Fibroblast of lung (primary cell): ENCODE data around the gene CTRB2. TPM values are rescaled to one million over a fixed set of nuclear protein-coding genes. Genes with fewer than 3 reads are reported as not detected.

Source experiments
- DNase-seq, 2 donors: peaks; one replicate each; pipeline versions ENCODE4 v3.0.0 to v3.0.0-alpha.2; 2010; ENCODE audit warnings: low read depth in 2 of 2
- H2AFZ ChIP-seq: 2 replicates; pipeline ENCODE4 v1.5.1; 2012; ENCODE audit warnings: low read length, control low read depth, inconsistent platforms
- H3K27ac ChIP-seq: 2 replicates; pipeline ENCODE4 v1.5.1; 2011; ENCODE audit warnings: low read length, control low read depth; ENCODE audit not compliant: insufficient read depth
- H3K27me3 ChIP-seq: 2 replicates; pipeline ENCODE4 v1.5.1; 2011; ENCODE audit warnings: mild to moderate bottlenecking, low read length; ENCODE audit not compliant: control insufficient read depth, insufficient read depth
- H3K36me3 ChIP-seq: 2 replicates; pipeline ENCODE4 v1.5.1; 2011; ENCODE audit warnings: low read length; ENCODE audit not compliant: control insufficient read depth, insufficient read depth
- H3K4me1 ChIP-seq: 2 replicates; pipeline ENCODE4 v1.5.1; 2011; ENCODE audit warnings: low read length; ENCODE audit not compliant: control insufficient read depth, insufficient read depth; ENCODE audit errors: extremely low read depth
- H3K4me2 ChIP-seq: 2 replicates; pipeline ENCODE4 v1.5.1; 2011; ENCODE audit warnings: low read length, control low read depth; ENCODE audit not compliant: insufficient read depth; ENCODE audit errors: extremely low read depth
- H3K4me3 ChIP-seq, 4 experiments: fragments of 200-600 bp in 1 of 4; sonication (generic) in 1 of 4; replicated peaks in 1 of 4; 2 replicates each; pipeline ENCODE4 v1.5.1; 2011 to 2016; ENCODE audit warnings: low read length in 4 of 4, low read depth in 3 of 4, mild to moderate bottlenecking in 3 of 4, control low read depth in 2 of 4, inconsistent platforms in 1 of 4, mixed read lengths in 1 of 4; ENCODE audit not compliant: insufficient read depth in 1 of 4; ENCODE audit errors: control extremely low read depth in 1 of 4
- H3K79me2 ChIP-seq: 2 replicates; pipeline ENCODE4 v1.5.1; 2012; ENCODE audit warnings: mild to moderate bottlenecking, low read length, inconsistent platforms; ENCODE audit not compliant: control insufficient read depth, insufficient read depth
- H3K9ac ChIP-seq: 2 replicates; pipeline ENCODE4 v1.5.1; 2011; ENCODE audit warnings: mild to moderate bottlenecking, low read length, control low read depth; ENCODE audit not compliant: insufficient read depth
- H3K9me3 ChIP-seq: 2 replicates; pipeline ENCODE4 v1.5.1; 2012; ENCODE audit warnings: low read depth, low read length; ENCODE audit not compliant: control insufficient read depth, insufficient read depth
- H4K20me1 ChIP-seq: 2 replicates; pipeline ENCODE4 v1.5.1; 2011; ENCODE audit warnings: low read length; ENCODE audit not compliant: control insufficient read depth, insufficient read depth; ENCODE audit errors: extremely low read depth
- EZH2 ChIP-seq: IDR thresholded peaks from 2 replicates; pipeline ENCODE4 v1.5.1; 2012; ENCODE audit warnings: low read length, control low read depth, mild to moderate bottlenecking; ENCODE audit errors: missing control alignments
- polyA plus RNA-seq, 2 donors: library from polyadenylated mRNA; depleted of rRNA in 1 of 2; stranded (reverse) in 1 of 2; unstranded in 1 of 2; fragments of >200 nt; gene quantifications; 2 replicates each; pipeline ENCODE4 v1.2.1, GENCODE V29; 2011 to 2012; ENCODE audit warnings: missing spikeins in 1 of 2
- total RNA-seq: library from RNA; depleted of rRNA; stranded (reverse); fragments of >200 nt; gene quantifications from 2 replicates; pipeline ENCODE4 v1.2.1, GENCODE V29; 2014
- TF ChIP-seq, protein P1 (sequence below), 2 donors: IDR thresholded peaks in 1 of 2; conservative IDR thresholded peaks in 1 of 2; 1 replicate in 1 of 2; 2 replicates in 1 of 2; pipeline ENCODE4 v1.5.1; 2011 to 2012; ENCODE audit warnings: low read length in 2 of 2, control low read depth in 1 of 2, inconsistent platforms in 1 of 2, low read depth in 1 of 2, mild to moderate bottlenecking in 1 of 2

CTRB2 gene
- total and polyA plus RNA-seq, 2 donors (not counting 1 experiment from before 2014, with no cell fraction given), result not detected

DNA sequence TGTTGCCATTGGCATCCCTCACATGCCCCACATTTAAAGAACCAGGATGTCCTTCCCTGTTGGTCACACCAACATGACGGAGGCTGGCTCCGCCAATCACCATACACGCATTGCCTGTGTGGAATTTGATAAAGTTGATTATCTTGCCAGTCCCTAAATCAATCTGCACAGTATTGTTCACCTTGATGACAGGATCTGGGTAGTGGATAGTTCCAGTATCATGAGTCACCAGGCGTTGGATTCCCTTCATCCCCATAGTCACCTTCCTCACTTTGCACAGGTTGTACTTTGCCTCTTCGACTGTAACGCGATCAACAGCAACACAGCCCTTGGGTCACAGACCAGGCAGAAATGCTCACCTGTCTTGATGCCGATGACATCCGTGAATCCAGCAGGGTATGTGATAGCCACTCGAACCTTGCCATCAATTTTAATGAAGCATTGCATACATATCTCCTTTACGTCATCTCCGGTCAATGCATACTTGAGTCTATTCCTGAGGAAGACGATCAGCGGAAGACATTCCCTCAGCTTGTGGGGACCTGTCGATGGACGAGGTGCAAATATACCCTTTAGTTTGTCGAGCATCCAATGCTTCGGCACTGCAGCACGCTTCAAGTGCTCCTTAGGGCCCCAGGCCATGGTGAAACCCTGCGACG is 14.2 kb downstream of the CTRB2 start:
- Histone ChIP-seq H3K36me3 (no peaks in the 10 kb centered on the region), H3K4me3 (no peak overlapping the region), H3K9ac (no peak overlapping the region), H3K4me2 (no peak overlapping the region), H3K9me3 (no peaks in the 10 kb centered on the region), H3K27ac (no peak overlapping the region), H3K27me3 (peaks cover 13% of the 10 kb centered on the region), H4K20me1 (no peaks in the 10 kb centered on the region), H3K4me1 (peaks cover 1% of the 10 kb centered on the region), H3K79me2 (no peaks in the 10 kb centered on the region), H2AFZ (no peak overlapping the region)
- DNase-seq, result no peak
- TF ChIP-seq, protein P1, sequence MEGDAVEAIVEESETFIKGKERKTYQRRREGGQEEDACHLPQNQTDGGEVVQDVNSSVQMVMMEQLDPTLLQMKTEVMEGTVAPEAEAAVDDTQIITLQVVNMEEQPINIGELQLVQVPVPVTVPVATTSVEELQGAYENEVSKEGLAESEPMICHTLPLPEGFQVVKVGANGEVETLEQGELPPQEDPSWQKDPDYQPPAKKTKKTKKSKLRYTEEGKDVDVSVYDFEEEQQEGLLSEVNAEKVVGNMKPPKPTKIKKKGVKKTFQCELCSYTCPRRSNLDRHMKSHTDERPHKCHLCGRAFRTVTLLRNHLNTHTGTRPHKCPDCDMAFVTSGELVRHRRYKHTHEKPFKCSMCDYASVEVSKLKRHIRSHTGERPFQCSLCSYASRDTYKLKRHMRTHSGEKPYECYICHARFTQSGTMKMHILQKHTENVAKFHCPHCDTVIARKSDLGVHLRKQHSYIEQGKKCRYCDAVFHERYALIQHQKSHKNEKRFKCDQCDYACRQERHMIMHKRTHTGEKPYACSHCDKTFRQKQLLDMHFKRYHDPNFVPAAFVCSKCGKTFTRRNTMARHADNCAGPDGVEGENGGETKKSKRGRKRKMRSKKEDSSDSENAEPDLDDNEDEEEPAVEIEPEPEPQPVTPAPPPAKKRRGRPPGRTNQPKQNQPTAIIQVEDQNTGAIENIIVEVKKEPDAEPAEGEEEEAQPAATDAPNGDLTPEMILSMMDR (conservative IDR thresholded peaks at IDR 0.05 in 1 of 2, IDR thresholded peaks at IDR 0.05 in 1 of 2; ENCODE audit: low read depth in 1 of 2, low read length in 2 of 2), result no peak
- TF ChIP-seq EZH2, result no peak

- no peaks in the 10 kb centered on the region for H3K9me3 ChIP-seq
- no peaks in the 10 kb centered on the region for H4K20me1 ChIP-seq
- no peaks in the 10 kb centered on the region for H3K27me3 ChIP-seq
- TF ChIP-seq EZH2, result no peak
- TF ChIP-seq, protein P1 (conservative IDR thresholded peaks at IDR 0.05 in 1 of 2, IDR thresholded peaks at IDR 0.05 in 1 of 2; ENCODE audit: low read depth in 1 of 2, low read length in 2 of 2), result no peak
- DNase-seq, result no peak
- H3K79me2 ChIP-seq, result no peaks in the 10 kb centered on the region
- H2AFZ ChIP-seq, result no peak overlapping the region
- H3K27ac ChIP-seq, result no peak overlapping the region
- H3K9ac ChIP-seq, result no peak overlapping the region
- H3K4me2 ChIP-seq, result no peak overlapping the region
- no peaks in the 10 kb centered on the region for H3K36me3 ChIP-seq
- no peak overlapping the region for H3K4me3 ChIP-seq
- H3K4me1 ChIP-seq, result no peaks in the 10 kb centered on the region
These were observed 17.2 kb downstream of the CTRB2 start for GRCh38 chr16:75189638-75190245.

DNA sequence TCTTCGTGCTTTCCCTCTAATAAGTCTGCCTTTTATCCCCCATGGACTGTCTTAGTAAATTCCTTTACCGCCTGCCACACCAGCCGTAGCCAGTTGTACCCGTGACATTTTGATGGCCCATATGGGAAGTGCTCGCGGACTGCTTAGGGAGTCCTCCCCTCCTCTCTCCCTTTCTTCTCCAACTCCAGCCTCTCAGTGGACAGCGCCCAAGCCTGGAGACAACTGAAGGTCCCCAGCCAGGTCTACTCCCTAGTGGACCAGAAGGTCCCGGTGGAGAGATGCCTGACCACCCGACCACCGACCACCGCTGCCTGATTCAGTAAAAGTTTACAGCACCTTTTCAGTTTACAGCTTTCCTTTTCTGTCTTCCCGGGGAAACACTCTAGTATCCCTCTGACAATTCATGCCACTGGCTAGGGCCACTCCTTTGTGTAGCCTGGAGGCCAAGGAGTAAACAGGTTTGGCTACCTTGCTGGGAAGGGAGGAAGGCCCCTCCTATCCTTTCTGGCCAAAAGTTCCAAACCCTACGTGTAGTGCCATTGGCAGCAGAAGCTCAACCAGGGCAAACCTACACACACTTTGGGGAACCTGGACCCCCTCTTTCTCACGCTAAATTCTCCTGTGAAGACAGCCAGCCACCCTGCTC is 18.0 kb downstream of the CTRB2 start:
- Histone ChIP-seq H3K79me2 (no peaks in the 10 kb centered on the region), H3K4me1 (no peaks in the 10 kb centered on the region), H3K4me3 (no peak overlapping the region), H2AFZ (no peak overlapping the region), H3K4me2 (no peak overlapping the region), H3K27me3 (no peaks in the 10 kb centered on the region), H3K9me3 (no peaks in the 10 kb centered on the region), H3K9ac (no peak overlapping the region), H4K20me1 (no peaks in the 10 kb centered on the region), H3K36me3 (no peaks in the 10 kb centered on the region), H3K27ac (no peak overlapping the region)
- TF ChIP-seq, protein P1 (conservative IDR thresholded peaks at IDR 0.05 in 1 of 2, IDR thresholded peaks at IDR 0.05 in 1 of 2; ENCODE audit: low read depth in 1 of 2, low read length in 2 of 2), result no peak
- TF ChIP-seq EZH2, result no peak
- DNase-seq, result no peak
